ENCODE measurements around the gene C5.

The C5 gene

GRCh38 chr9:120913647-120914264 is 136.3 kb downstream of the C5 start:
- DNase-seq (ENCODE audit: low read depth in 3 of 3, low spot score in 1 of 3): no peak

- no peak for DNase-seq (ENCODE audit: low read depth in 3 of 3, low spot score in 1 of 3)
Observed at GRCh38 chr9:120912958-120913646, 137.0 kb downstream of the C5 start.

- no peak for DNase-seq (ENCODE audit: low read depth in 3 of 3, low spot score in 1 of 3)
Observed at GRCh38 chr9:120911295-120911837, 138.7 kb downstream of the C5 start.

GRCh38 chr9:120910643-120911042 is 139.4 kb downstream of the C5 start:
- DNase-seq (ENCODE audit: low read depth in 3 of 3, low spot score in 1 of 3): no peak

- no peak for DNase-seq (ENCODE audit: low read depth in 3 of 3, low spot score in 1 of 3)
Observed at GRCh38 chr9:120909904-120910303, 140.2 kb downstream of the C5 start.

- DNase-seq (ENCODE audit: low read depth in 3 of 3, low spot score in 1 of 3): no peak
Observed at GRCh38 chr9:120905315-120906164, 144.5 kb downstream of the C5 start.

GRCh38 chr9:120904978-120905301 is 145.1 kb downstream of the C5 start:
- DNase-seq (ENCODE audit: low read depth in 3 of 3, low spot score in 1 of 3): no peak

GRCh38 chr9:120904061-120904977 is 145.8 kb downstream of the C5 start:
- no peak for DNase-seq (ENCODE audit: low read depth in 3 of 3, low spot score in 1 of 3)

- no peak for DNase-seq (ENCODE audit: low read depth in 3 of 3, low spot score in 1 of 3)
Observed at GRCh38 chr9:120902569-120903535, 147.2 kb downstream of the C5 start.

Data from stimulated activated CD4-positive, alpha-beta T cell treated with anti-CD3 and anti-CD28 coated beads, TNF-alpha, amount 100 ng/mL, for 1 hour (primary cell).